Measurements from ENCODE around the gene MS4A4E. TPM values are rescaled to one million over a fixed set of nuclear protein-coding genes. Genes with fewer than 3 reads are reported as not detected.
A peak's percentile ranks its signal among the peaks of the same experiment; 100 is the strongest.
"Not testable (repeated sequence)": the region's sequence is repeated elsewhere in the genome, so short reads cannot be mapped to it uniquely, and the experiment has no call there.

The MS4A4E gene
- polyA plus RNA-seq, 6 donors from 2014 or later, result not detected

GRCh38 chr11:60208951-60209350 is 34.0 kb downstream of the MS4A4E start:
- H3K4me3 Mint-ChIP-seq, result no peak overlapping the region
- H3K36me3 Mint-ChIP-seq, result no peaks in the 10 kb centered on the region
- H3K4me1 Mint-ChIP-seq, result peaks cover 4 to 6% (median 6%) of the 10 kb centered on the region in 3 donors
- DNase-seq, result no peak
- no peaks in the 10 kb centered on the region for H3K9me3 Mint-ChIP-seq
- H3K27me3 Mint-ChIP-seq, result peaks cover 0 to 4% (median 0%) of the 10 kb centered on the region in 3 donors
- no peak for ATAC-seq (ENCODE audit: low read depth in 2 of 2)
- no peak overlapping the region for H3K27ac Mint-ChIP-seq

- Mint-ChIP-seq H3K4me1 (peaks cover 4 to 6% (median 6%) of the 10 kb centered on the region in 3 donors), H3K27ac (no peak overlapping the region), H3K27me3 (peaks cover 0 to 4% (median 0%) of the 10 kb centered on the region in 3 donors), H3K36me3 (no peaks in the 10 kb centered on the region), H3K4me3 (no peak overlapping the region), H3K9me3 (no peaks in the 10 kb centered on the region)
- ATAC-seq (ENCODE audit: low read depth in 2 of 2) (no peak), DNase-seq (no peak)
These were observed 34.6 kb downstream of the MS4A4E start for GRCh38 chr11:60208146-60208895.

DNA sequence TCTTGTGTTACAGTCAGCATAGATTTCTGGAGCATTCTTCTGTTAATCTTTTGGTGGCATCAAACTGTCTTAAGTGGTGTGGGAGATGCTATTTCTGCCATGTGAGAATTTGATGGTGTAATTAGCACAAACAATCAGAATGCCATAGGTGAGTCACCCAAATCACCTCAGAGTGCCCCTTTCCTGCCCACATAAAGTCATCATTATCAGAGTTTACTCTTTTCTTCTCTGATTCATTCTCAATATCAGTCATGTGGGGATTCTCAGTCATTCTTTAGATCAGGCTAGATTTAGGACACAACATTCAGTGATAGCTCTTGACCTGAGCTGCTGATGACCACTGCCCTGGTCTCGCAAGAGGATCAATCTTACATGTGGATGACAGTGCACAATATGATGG is 36.3 kb downstream of the MS4A4E start:
- Mint-ChIP-seq H3K27me3 (peaks cover 0 to 4% (median 0%) of the 10 kb centered on the region in 3 donors), H3K36me3 (no peaks in the 10 kb centered on the region)
- no peak for ATAC-seq (ENCODE audit: low read depth in 2 of 2)

DNA sequence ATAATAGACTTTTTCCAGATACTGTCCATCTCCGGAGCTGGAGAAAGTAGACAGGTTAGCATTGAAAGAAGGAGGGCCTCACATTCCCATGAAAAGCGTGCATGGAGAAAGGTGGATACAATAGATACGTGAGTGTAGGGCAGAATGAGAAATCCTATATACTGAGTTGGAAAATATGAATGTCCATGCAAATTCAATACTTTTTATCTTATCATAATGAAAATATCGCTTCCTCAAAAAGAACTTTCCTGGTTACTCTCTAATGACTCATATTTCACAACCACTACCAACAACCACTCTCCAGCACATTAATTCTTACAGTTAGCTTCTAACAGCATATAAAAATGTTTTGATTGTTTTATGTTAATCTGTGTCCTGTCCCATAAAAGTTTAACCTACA is 38.0 kb downstream of the MS4A4E start:
- peaks cover 0 to 4% (median 0%) of the 10 kb centered on the region in 3 donors for H3K27me3 Mint-ChIP-seq
- H3K4me3 Mint-ChIP-seq, result no peak overlapping the region
- no peak overlapping the region for H3K27ac Mint-ChIP-seq
- H3K4me1 Mint-ChIP-seq, result no peaks in the 10 kb centered on the region
- ATAC-seq (ENCODE audit: low read depth in 2 of 2) (no peak), DNase-seq (no peak)
- no peaks in the 10 kb centered on the region for H3K36me3 Mint-ChIP-seq
- peaks cover 0 to 8% (median 0%) of the 10 kb centered on the region in 7 donors for H3K9me3 Mint-ChIP-seq

More for the DNA sequence above, 36.3 kb downstream of the MS4A4E start:
- DNase-seq, result no peak
- Mint-ChIP-seq H3K9me3 (peaks cover 0 to 8% (median 0%) of the 10 kb centered on the region in 7 donors), H3K4me3 (no peak overlapping the region), H3K4me1 (peaks cover 4 to 6% (median 6%) of the 10 kb centered on the region in 3 donors), H3K27ac (no peak overlapping the region)

GRCh38 chr11:60201334-60201733 is 41.6 kb downstream of the MS4A4E start:
- not testable (repeated sequence) for H3K36me3 Mint-ChIP-seq; H3K4me3 Mint-ChIP-seq; ATAC-seq (ENCODE audit: low read depth in 2 of 2); H3K27ac Mint-ChIP-seq; H3K9me3 Mint-ChIP-seq; DNase-seq; H3K27me3 Mint-ChIP-seq; H3K4me1 Mint-ChIP-seq

DNA sequence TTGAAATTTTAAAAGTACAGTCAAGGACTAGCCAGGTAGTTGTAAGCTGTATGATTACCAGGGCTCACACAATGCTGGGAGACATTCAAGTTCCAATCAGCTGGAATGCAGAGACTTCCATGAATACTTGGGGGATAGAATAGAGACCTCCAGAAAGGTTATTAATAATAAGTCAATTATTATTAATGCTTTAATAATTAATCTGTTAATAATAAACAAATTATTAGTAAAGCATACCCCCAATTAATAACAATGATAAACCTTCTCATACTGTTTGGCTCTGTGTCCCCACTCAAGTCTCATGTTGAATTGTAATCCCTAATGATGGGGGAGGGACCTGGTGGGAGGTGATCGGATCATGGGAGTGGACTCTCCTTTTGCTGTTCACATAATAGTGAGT is 45.5 kb downstream of the MS4A4E start:
- H3K4me1 Mint-ChIP-seq, result peaks cover 12 to 18% (median 12%) of the 10 kb centered on the region in 3 donors
- no peak for ATAC-seq (ENCODE audit: low read depth in 2 of 2)
- H3K9me3 Mint-ChIP-seq, result peaks cover 0 to 22% (median 17%) of the 10 kb centered on the region in 7 donors
- no peak for DNase-seq
- H3K36me3 Mint-ChIP-seq, result peaks cover 0 to 14% of the 10 kb centered on the region in 2 donors
- H3K27me3 Mint-ChIP-seq, result peaks cover 0 to 3% (median 0%) of the 10 kb centered on the region in 3 donors
- no peak overlapping the region for H3K4me3 Mint-ChIP-seq
- H3K27ac Mint-ChIP-seq, result no peak overlapping the region

- peaks cover 0 to 17% of the 10 kb centered on the region in 2 donors for H3K36me3 Mint-ChIP-seq
- H3K9me3 Mint-ChIP-seq, result peaks cover 0 to 24% (median 19%) of the 10 kb centered on the region in 7 donors
- H3K4me1 Mint-ChIP-seq, result peaks cover 12 to 18% (median 12%) of the 10 kb centered on the region in 3 donors
- ATAC-seq (ENCODE audit: low read depth in 2 of 2) (no peak), DNase-seq (no peak)
- peak overlapping the region in 1 of 6 donors; percentile 41 for H3K27ac Mint-ChIP-seq
- H3K27me3 Mint-ChIP-seq, result peaks cover 0 to 3% (median 0%) of the 10 kb centered on the region in 3 donors
- H3K4me3 Mint-ChIP-seq, result no peak overlapping the region
These were observed 47.0 kb downstream of the MS4A4E start for GRCh38 chr11:60195923-60196368.

DNA sequence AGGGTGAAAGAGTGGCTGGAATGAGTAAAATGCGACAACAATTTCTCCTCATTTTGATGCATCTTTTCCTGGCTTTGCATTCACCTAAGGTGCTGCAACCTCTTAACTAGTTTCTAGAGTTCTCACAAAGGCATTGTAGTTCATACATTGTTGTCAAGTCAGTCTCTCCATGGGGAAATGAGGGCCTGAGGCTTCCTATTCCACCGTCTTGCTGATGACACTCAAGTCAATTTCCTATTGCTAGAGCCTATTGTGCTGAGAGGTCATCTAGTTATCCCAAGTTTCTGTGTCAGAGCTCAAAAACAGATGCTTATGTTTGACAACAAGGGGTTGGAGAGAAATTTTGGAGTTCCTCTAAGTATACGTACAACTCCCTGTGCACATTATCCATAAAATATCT is 48.4 kb downstream of the MS4A4E start:
- Mint-ChIP-seq H3K27ac (no peak overlapping the region), H3K36me3 (peaks cover 0 to 17% of the 10 kb centered on the region in 2 donors), H3K9me3 (peaks cover 0 to 24% (median 19%) of the 10 kb centered on the region in 7 donors), H3K4me3 (no peak overlapping the region), H3K4me1 (peaks cover 12 to 18% (median 12%) of the 10 kb centered on the region in 3 donors), H3K27me3 (peaks cover 0 to 3% (median 0%) of the 10 kb centered on the region in 3 donors)
- ATAC-seq (ENCODE audit: low read depth in 2 of 2) (no peak), DNase-seq (no peak)

GRCh38 chr11:60193687-60194433 is 49.1 kb downstream of the MS4A4E start:
- DNase-seq (peak; percentile 43), ATAC-seq (ENCODE audit: low read depth in 2 of 2) (peak; percentile 81 to 84)
- peaks cover 0 to 24% (median 19%) of the 10 kb centered on the region in 7 donors for H3K9me3 Mint-ChIP-seq
- peaks cover 0 to 17% of the 10 kb centered on the region in 2 donors for H3K36me3 Mint-ChIP-seq
- H3K4me3 Mint-ChIP-seq, result peak overlapping the region in 5 of 8 donors; percentile 10 to 78 (median 61)
- H3K27me3 Mint-ChIP-seq, result peaks cover 0 to 3% (median 0%) of the 10 kb centered on the region in 3 donors
- peaks cover 12 to 19% (median 14%) of the 10 kb centered on the region in 3 donors for H3K4me1 Mint-ChIP-seq
- peak overlapping the region in 5 of 6 donors; percentile 42 to 91 (median 71) for H3K27ac Mint-ChIP-seq

DNA sequence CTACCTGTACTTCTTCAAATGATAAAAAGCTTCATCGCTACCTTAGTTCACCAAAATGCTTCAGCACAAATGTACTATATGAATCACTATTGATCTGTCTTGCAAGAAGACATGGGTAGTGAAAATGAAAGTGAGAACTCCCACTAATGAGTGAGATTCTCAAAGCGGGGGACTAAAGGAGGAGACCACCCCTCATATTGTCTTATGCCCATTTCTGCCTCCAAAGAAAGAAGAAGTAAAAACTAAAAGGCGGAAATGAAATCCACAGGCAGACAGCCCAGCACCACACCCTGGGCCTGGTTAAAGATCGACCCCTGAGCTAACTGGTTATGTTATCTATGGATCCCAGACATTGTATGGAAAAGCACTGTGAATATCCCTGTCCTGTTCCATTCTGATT is 50.4 kb downstream of the MS4A4E start:
- peaks cover 0 to 24% (median 17%) of the 10 kb centered on the region in 7 donors for H3K9me3 Mint-ChIP-seq

DNA sequence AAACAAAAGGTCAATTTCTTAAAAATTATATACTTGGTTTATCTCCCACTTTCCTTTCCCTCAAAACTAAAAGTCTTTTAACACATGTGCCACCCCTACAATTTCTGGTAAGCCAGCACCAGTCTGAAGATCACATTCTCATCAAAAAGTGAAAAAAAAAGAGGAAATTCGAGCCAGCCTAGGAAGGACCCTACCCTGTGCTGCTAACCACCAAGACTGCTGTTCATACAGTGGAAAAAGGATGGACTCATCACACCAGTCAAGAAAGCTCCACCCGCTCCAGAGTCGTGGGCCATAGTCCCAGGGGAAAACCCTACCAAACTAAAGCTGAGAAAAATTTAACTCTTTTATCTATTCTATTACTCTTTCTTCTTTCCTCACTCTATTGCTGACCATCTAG is 54.5 kb downstream of the MS4A4E start:
- peaks cover 5 to 27% (median 18%) of the 10 kb centered on the region in 7 donors for H3K9me3 Mint-ChIP-seq
- H3K27me3 Mint-ChIP-seq; DNase-seq; ATAC-seq (ENCODE audit: low read depth in 2 of 2): not testable (repeated sequence)
- peak overlapping the region in 2 of 8 donors; percentile 30 to 76 for H3K4me3 Mint-ChIP-seq
- peaks cover 0 to 22% of the 10 kb centered on the region in 2 donors for H3K36me3 Mint-ChIP-seq
- H3K27ac Mint-ChIP-seq, result peak overlapping the region in 1 of 6 donors; percentile 60
- H3K4me1 Mint-ChIP-seq, result peaks cover 28 to 47% (median 47%) of the 10 kb centered on the region in 3 donors

More for the DNA sequence above, 50.4 kb downstream of the MS4A4E start:
- Mint-ChIP-seq H3K4me1 (peaks cover 12 to 25% (median 21%) of the 10 kb centered on the region in 3 donors), H3K27ac (peak overlapping the region in 2 of 6 donors; percentile 8 to 72), H3K36me3 (peaks cover 0 to 17% of the 10 kb centered on the region in 2 donors)
- DNase-seq; H3K4me3 Mint-ChIP-seq; ATAC-seq (ENCODE audit: low read depth in 2 of 2); H3K27me3 Mint-ChIP-seq: not testable (repeated sequence)

DNA sequence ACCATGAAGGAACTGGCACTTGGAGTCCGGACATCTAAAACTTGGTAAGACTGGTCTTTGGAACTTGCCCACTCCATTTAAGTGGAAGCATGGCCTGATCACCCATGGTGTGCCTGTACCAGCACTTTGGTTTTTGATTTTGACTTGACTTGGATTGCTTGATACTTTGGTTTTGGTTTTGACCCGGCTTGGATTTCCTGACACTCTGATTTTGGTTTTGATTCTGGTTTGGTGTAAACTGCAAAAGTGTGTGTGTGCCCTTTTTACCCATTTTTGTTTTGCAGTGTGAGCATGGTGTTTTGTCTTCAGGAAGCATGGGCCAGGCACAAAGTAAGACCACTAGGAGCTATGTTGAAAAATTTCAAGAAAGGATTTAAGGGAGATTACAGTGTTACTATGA is 56.8 kb downstream of the MS4A4E start:
- DNase-seq; H3K36me3 Mint-ChIP-seq; ATAC-seq (ENCODE audit: low read depth in 2 of 2); H3K27me3 Mint-ChIP-seq: not testable (repeated sequence)
- Mint-ChIP-seq H3K9me3 (peaks cover 2 to 11% (median 7%) of the 10 kb centered on the region in 7 donors), H3K27ac (peak overlapping the region in 5 of 6 donors; percentile 46 to 93 (median 49)), H3K4me3 (peak overlapping the region in 6 of 8 donors; percentile 4 to 67 (median 17)), H3K4me1 (peaks cover 38 to 56% (median 56%) of the 10 kb centered on the region in 3 donors)

- not testable (repeated sequence) for H3K27me3 Mint-ChIP-seq; ATAC-seq (ENCODE audit: low read depth in 2 of 2); H3K36me3 Mint-ChIP-seq; DNase-seq
- H3K27ac Mint-ChIP-seq, result peak overlapping the region in 3 of 6 donors; percentile 7 to 27 (median 8)
- H3K4me1 Mint-ChIP-seq, result peaks cover 38 to 56% (median 56%) of the 10 kb centered on the region in 3 donors
- peaks cover 2 to 11% (median 7%) of the 10 kb centered on the region in 7 donors for H3K9me3 Mint-ChIP-seq
- H3K4me3 Mint-ChIP-seq, result peak overlapping the region in 5 of 8 donors; percentile 12 to 55 (median 30)
These were observed 57.5 kb downstream of the MS4A4E start for GRCh38 chr11:60185512-60185827.

All from naive B cell (primary cell).